ENCODE results near the gene VEGFA.

VEGFA gene

GRCh38 chr6:43749461-43749860 is 20.6 kb upstream of the VEGFA start:
- H3K4me2 ChIP-seq (ENCODE audit: low read length) = no peak overlapping the region
- no peaks in the 10 kb centered on the region for H3K79me2 ChIP-seq (ENCODE audit: low read length)
- no peaks in the 10 kb centered on the region for H4K20me1 ChIP-seq (ENCODE audit: insufficient read depth, low read length)
- TF ChIP-seq EZH2phosphoT487 (IDR thresholded peaks at IDR 0.05; ENCODE audit: low read depth) = no peak
- no peak for TF ChIP-seq CTCF (IDR thresholded peaks at IDR 0.05; ENCODE audit: low read depth, low read length)
- H3K9ac ChIP-seq (ENCODE audit: low read length) = no peak overlapping the region
- H3K4me1 ChIP-seq (ENCODE audit: low read length) = no peaks in the 10 kb centered on the region
- H2AFZ ChIP-seq (ENCODE audit: low read depth, low read length) = no peak overlapping the region
- H3K27ac ChIP-seq (ENCODE audit: low read length) = no peak overlapping the region
- H3K27me3 ChIP-seq (ENCODE audit: low read depth, low read length) = peaks cover 16% of the 10 kb centered on the region; the same call in 1 of the 2 replicates
- no peaks in the 10 kb centered on the region for H3K36me3 ChIP-seq (replicated peaks; ENCODE audit: low read depth, low read length)
- H3K4me3 ChIP-seq (ENCODE audit: low read length) = no peak overlapping the region
- 0 out of 2 replicates have a peak, but pooled peaks cover 3% of the 10 kb centered on the region for H3K9me3 ChIP-seq (ENCODE audit: insufficient read depth, low read length)

- TF ChIP-seq EZH2phosphoT487 (IDR thresholded peaks at IDR 0.05; ENCODE audit: low read depth) (no peak), CTCF (IDR thresholded peaks at IDR 0.05; ENCODE audit: low read depth, low read length) (no peak)
- H3K4me1 ChIP-seq (ENCODE audit: low read length) = no peaks in the 10 kb centered on the region
- H3K79me2 ChIP-seq (ENCODE audit: low read length) = no peaks in the 10 kb centered on the region
- H3K9me3 ChIP-seq (ENCODE audit: insufficient read depth, low read length) = 0 out of 2 replicates have a peak, but pooled peaks cover 3% of the 10 kb centered on the region
- peaks cover 16% of the 10 kb centered on the region; the same call in 1 of the 2 replicates for H3K27me3 ChIP-seq (ENCODE audit: low read depth, low read length)
- H3K36me3 ChIP-seq (replicated peaks; ENCODE audit: low read depth, low read length) = no peaks in the 10 kb centered on the region
- no peaks in the 10 kb centered on the region for H4K20me1 ChIP-seq (ENCODE audit: insufficient read depth, low read length)
- no peak overlapping the region for H3K4me2 ChIP-seq (ENCODE audit: low read length)
- H3K27ac ChIP-seq (ENCODE audit: low read length) = no peak overlapping the region
- no peak overlapping the region for H3K9ac ChIP-seq (ENCODE audit: low read length)
- no peak overlapping the region for H3K4me3 ChIP-seq (ENCODE audit: low read length)
- H2AFZ ChIP-seq (ENCODE audit: low read depth, low read length) = no peak overlapping the region
Measured at GRCh38 chr6:43750622-43751021, 19.4 kb upstream of the VEGFA start.

- TF ChIP-seq CTCF (IDR thresholded peaks at IDR 0.05; ENCODE audit: low read depth, low read length) = no peak
- TF ChIP-seq EZH2phosphoT487 (IDR thresholded peaks at IDR 0.05; ENCODE audit: low read depth) = no peak
- Histone ChIP-seq H3K4me1 (ENCODE audit: low read length) (peaks cover 29% of the 10 kb centered on the region), H4K20me1 (ENCODE audit: insufficient read depth, low read length) (no peaks in the 10 kb centered on the region), H2AFZ (ENCODE audit: low read depth, low read length) (no peak overlapping the region), H3K79me2 (ENCODE audit: low read length) (no peaks in the 10 kb centered on the region), H3K27me3 (ENCODE audit: low read depth, low read length) (peaks cover 4% of the 10 kb centered on the region; the same call in 1 of the 2 replicates), H3K4me3 (ENCODE audit: low read length) (no peak overlapping the region), H3K36me3 (replicated peaks; ENCODE audit: low read depth, low read length) (no peaks in the 10 kb centered on the region), H3K4me2 (ENCODE audit: low read length) (no peak overlapping the region), H3K9me3 (ENCODE audit: insufficient read depth, low read length) (0 out of 2 replicates have a peak, but pooled peaks cover 3% of the 10 kb centered on the region), H3K27ac (ENCODE audit: low read length) (no peak overlapping the region), H3K9ac (ENCODE audit: low read length) (no peak overlapping the region)
Measured at GRCh38 chr6:43753570-43754183, 16.3 kb upstream of the VEGFA start.

- H3K4me3 ChIP-seq (ENCODE audit: low read length) = peak overlapping the region; percentile 44
- H3K4me1 ChIP-seq (ENCODE audit: low read length) = peaks cover 48% of the 10 kb centered on the region
- H3K9ac ChIP-seq (ENCODE audit: low read length) = peak overlapping the region; percentile 18; the same call in 1 of the 2 replicates
- peak overlapping the region; percentile 60 for H3K4me2 ChIP-seq (ENCODE audit: low read length)
- H3K9me3 ChIP-seq (ENCODE audit: insufficient read depth, low read length) = 0 out of 2 replicates have a peak, but pooled peaks cover 3% of the 10 kb centered on the region
- H4K20me1 ChIP-seq (ENCODE audit: insufficient read depth, low read length) = no peaks in the 10 kb centered on the region
- H3K27me3 ChIP-seq (ENCODE audit: low read depth, low read length) = peaks cover 21% of the 10 kb centered on the region; the same call in 1 of the 2 replicates
- peak overlapping the region; percentile 29; the same call in 1 of the 2 replicates for H2AFZ ChIP-seq (ENCODE audit: low read depth, low read length)
- peak overlapping the region; percentile 46 for H3K27ac ChIP-seq (ENCODE audit: low read length)
- no peaks in the 10 kb centered on the region for H3K79me2 ChIP-seq (ENCODE audit: low read length)
- no peaks in the 10 kb centered on the region for H3K36me3 ChIP-seq (replicated peaks; ENCODE audit: low read depth, low read length)
- no peak for TF ChIP-seq EZH2phosphoT487 (IDR thresholded peaks at IDR 0.05; ENCODE audit: low read depth)
- no peak for TF ChIP-seq CTCF (IDR thresholded peaks at IDR 0.05; ENCODE audit: low read depth, low read length)
Measured at GRCh38 chr6:43757966-43758616, 11.9 kb upstream of the VEGFA start.

Data from OCI-LY3 (cell line).